SU-DHL-6 (cell line): ENCODE measurements around the gene AKT3.

Experiments used
- H2AFZ ChIP-seq: fragments of 200-600 bp; sonication (generic); 2 replicates; pipeline ENCODE4 v1.6.1; 2014; ENCODE audit warnings: low read depth, mild to moderate bottlenecking, moderate library complexity, mixed read lengths, antibody characterized with exemption, low read length; ENCODE audit not compliant: severe bottlenecking
- H3F3A ChIP-seq: fragments of 200-600 bp; shearing (Covaris generic); 2 replicates; pipeline ENCODE4 v1.6.0; 2016; ENCODE audit warnings: antibody characterized with exemption, mild to moderate bottlenecking; ENCODE audit not compliant: insufficient read depth
- H3K27ac ChIP-seq: fragments of 200-600 bp; sonication (generic); 2 replicates; pipeline ENCODE4 v1.5.1; 2016; ENCODE audit warnings: low read depth, mild to moderate bottlenecking, low read length, moderate library complexity, mixed read lengths
- H3K27me3 ChIP-seq: fragments of 200-600 bp; sonication (generic), shearing (Covaris generic); 2 replicates; pipeline ENCODE4 v1.6.0; 2014; ENCODE audit warnings: mild to moderate bottlenecking, low read length
- H3K36me3 ChIP-seq: fragments of 200-600 bp; sonication (generic); 2 replicates; pipeline ENCODE4 v1.6.1; 2014; ENCODE audit warnings: mild to moderate bottlenecking, low read length, mixed read lengths
- H3K4me2 ChIP-seq: fragments of 300-600, 200-600 bp; shearing (Covaris generic), sonication (generic); 2 replicates; pipeline ENCODE4 v1.6.0; 2014; ENCODE audit warnings: low read length, low read depth, mild to moderate bottlenecking; ENCODE audit not compliant: poor library complexity, severe bottlenecking
- H3K4me3 ChIP-seq: fragments of 200-600 bp; sonication (generic); 2 replicates; pipeline ENCODE4 v1.5.1; 2014; ENCODE audit warnings: antibody characterized with exemption, low read length, mild to moderate bottlenecking, mixed read lengths; ENCODE audit not compliant: insufficient read depth, poor library complexity, severe bottlenecking
- H3K79me2 ChIP-seq: fragments of 200-600 bp; sonication (generic); 2 replicates; pipeline ENCODE4 v1.6.1; 2014; ENCODE audit warnings: mild to moderate bottlenecking, low read length, moderate library complexity; ENCODE audit not compliant: insufficient read depth
- H3K9ac ChIP-seq: fragments of 200-600 bp; sonication (generic); 2 replicates; pipeline ENCODE4 v1.7.0; 2014; ENCODE audit warnings: mild to moderate bottlenecking, low read length
- H3K9me2 ChIP-seq: fragments of 200-600 bp; sonication (generic); replicated peaks from 2 replicates; pipeline ENCODE4 v1.6.1; 2014; ENCODE audit warnings: low read length; ENCODE audit not compliant: insufficient read depth
- H3K9me3 ChIP-seq: fragments of 200-600 bp; sonication (generic); 2 replicates; pipeline ENCODE4 v1.6.1; 2014; ENCODE audit warnings: low read length, mixed read lengths; ENCODE audit not compliant: insufficient read depth
- H4K20me1 ChIP-seq: fragments of 200-600 bp; sonication (generic); 2 replicates; pipeline ENCODE4 v1.6.1; 2014; ENCODE audit warnings: low read depth, mild to moderate bottlenecking, antibody characterized with exemption, low read length, moderate library complexity, mixed read lengths
- CTCF ChIP-seq: fragments of 200-600 bp; sonication (generic); IDR thresholded peaks from one replicate; pipeline ENCODE4 v1.5.1; 2017; ENCODE audit warnings: antibody characterized with exemption, mild to moderate bottlenecking, low read length, moderate library complexity; ENCODE audit not compliant: insufficient read depth, poor library complexity, severe bottlenecking
- EZH2phosphoT487 ChIP-seq: fragments of 200-600 bp; sonication (generic), shearing (Covaris generic); conservative IDR thresholded peaks from 2 replicates; pipeline ENCODE4 v1.6.1; 2018; ENCODE audit warnings: mild to moderate bottlenecking, antibody characterized with exemption, low read length, moderate library complexity, mixed read lengths

AKT3 gene

GRCh38 chr1:243801378-243801777 lies 48.7 kb downstream of the AKT3 start:
- H3K4me3 ChIP-seq: no peak overlapping the region
- H2AFZ ChIP-seq: no peak overlapping the region
- no peaks in the 10 kb centered on the region for H3K79me2 ChIP-seq
- H3K9ac ChIP-seq: no peak overlapping the region
- no peaks in the 10 kb centered on the region for H3K27me3 ChIP-seq
- H3K36me3 ChIP-seq: no peaks in the 10 kb centered on the region
- TF ChIP-seq CTCF: no peak
- TF ChIP-seq EZH2phosphoT487: no peak
- H3K4me2 ChIP-seq: no peak overlapping the region
- H3K9me2 ChIP-seq: no peaks in the 10 kb centered on the region
- no peaks in the 10 kb centered on the region for H4K20me1 ChIP-seq
- H3K27ac ChIP-seq: no peak overlapping the region
- H3F3A ChIP-seq: no peaks in the 10 kb centered on the region
- no peaks in the 10 kb centered on the region for H3K9me3 ChIP-seq

GRCh38 chr1:243799908-243800307 lies 50.1 kb downstream of the AKT3 start:
- Histone ChIP-seq H3K79me2 (no peaks in the 10 kb centered on the region), H3K4me2 (no peak overlapping the region), H3F3A (no peaks in the 10 kb centered on the region), H4K20me1 (no peaks in the 10 kb centered on the region), H3K9me3 (no peaks in the 10 kb centered on the region), H3K36me3 (no peaks in the 10 kb centered on the region), H3K4me3 (no peak overlapping the region), H3K9ac (no peak overlapping the region), H3K27me3 (no peaks in the 10 kb centered on the region), H3K27ac (no peak overlapping the region), H3K9me2 (no peaks in the 10 kb centered on the region), H2AFZ (no peak overlapping the region)
- TF ChIP-seq CTCF (no peak), EZH2phosphoT487 (no peak)

- H3K27ac ChIP-seq: no peak overlapping the region
- no peaks in the 10 kb centered on the region for H3K9me3 ChIP-seq
- no peaks in the 10 kb centered on the region for H3K9me2 ChIP-seq
- no peaks in the 10 kb centered on the region for H4K20me1 ChIP-seq
- no peak overlapping the region for H2AFZ ChIP-seq
- H3K36me3 ChIP-seq: no peaks in the 10 kb centered on the region
- no peaks in the 10 kb centered on the region for H3K79me2 ChIP-seq
- H3K27me3 ChIP-seq: no peaks in the 10 kb centered on the region
- no peak overlapping the region for H3K4me2 ChIP-seq
- TF ChIP-seq CTCF (no peak), EZH2phosphoT487 (no peak)
- H3K9ac ChIP-seq: no peak overlapping the region
- no peak overlapping the region for H3K4me3 ChIP-seq
- H3F3A ChIP-seq: no peaks in the 10 kb centered on the region
These were observed 51.3 kb downstream of the AKT3 start for GRCh38 chr1:243798726-243799125.

- Histone ChIP-seq H3K4me3 (no peak overlapping the region), H3F3A (no peaks in the 10 kb centered on the region), H2AFZ (no peak overlapping the region), H3K9me2 (no peaks in the 10 kb centered on the region), H3K79me2 (no peaks in the 10 kb centered on the region), H3K9ac (no peak overlapping the region), H3K27ac (no peak overlapping the region), H3K9me3 (no peaks in the 10 kb centered on the region), H3K36me3 (no peaks in the 10 kb centered on the region), H3K27me3 (no peaks in the 10 kb centered on the region), H3K4me2 (no peak overlapping the region), H4K20me1 (no peaks in the 10 kb centered on the region)
- TF ChIP-seq EZH2phosphoT487 (no peak), CTCF (no peak)
These were observed 54.0 kb downstream of the AKT3 start for GRCh38 chr1:243796016-243796415.
